Neural cell (in vitro differentiated cells): ENCODE measurements around the gene MMP7. TPM values are rescaled to one million over a fixed set of nuclear protein-coding genes. Genes with fewer than 3 reads are reported as not detected.

Source experiments
- H2AFZ ChIP-seq: fragments of 200-600, 300-800 bp; sonication (generic), shearing (Covaris generic); 2 replicates; pipeline ENCODE4 v1.6.0; 2014; ENCODE audit warnings: low read depth, mild to moderate bottlenecking, antibody characterized with exemption, low read length, moderate library complexity
- H3F3A ChIP-seq: fragments of 200-600 bp; shearing (Covaris generic); 2 replicates; pipeline ENCODE4 v1.6.1; 2016; ENCODE audit warnings: mild to moderate bottlenecking, moderate library complexity, mixed read lengths, antibody characterized with exemption, low read length; ENCODE audit not compliant: insufficient read depth, poor library complexity, severe bottlenecking
- H3K27ac ChIP-seq: fragments of 200-600, 300-800 bp; sonication (generic), shearing (Covaris generic); 2 replicates; pipeline ENCODE4 v1.5.1; 2014; ENCODE audit warnings: mild to moderate bottlenecking, low read length, moderate library complexity
- H3K27me3 ChIP-seq: fragments of 300-800, 200-600 bp; sonication (generic), shearing (Covaris generic); 2 replicates; pipeline ENCODE4 v1.6.0; 2014; ENCODE audit warnings: mild to moderate bottlenecking, low read depth, low read length, moderate library complexity; ENCODE audit not compliant: insufficient read depth
- H3K36me3 ChIP-seq: fragments of 300-800, 200-600 bp; sonication (generic), shearing (Covaris generic); 2 replicates; pipeline ENCODE4 v1.5.1; 2014; ENCODE audit warnings: mild to moderate bottlenecking, antibody characterized with exemption, low read length, moderate library complexity; ENCODE audit not compliant: insufficient read depth
- H3K4me2 ChIP-seq: fragments of 300-800, 200-600 bp; sonication (generic), shearing (Covaris generic); 2 replicates; pipeline ENCODE4 v1.6.0; 2014; ENCODE audit warnings: mild to moderate bottlenecking, low read length
- H3K4me3 ChIP-seq: fragments of 300-800, 200-600 bp; sonication (generic), shearing (Covaris generic); 2 replicates; pipeline ENCODE4 v1.5.1; 2014; ENCODE audit warnings: mild to moderate bottlenecking, low read length, moderate library complexity
- H3K79me2 ChIP-seq: fragments of 200-600 bp; shearing (Covaris generic); replicated peaks from 2 replicates; pipeline ENCODE4 v1.6.0; 2014; ENCODE audit warnings: mild to moderate bottlenecking, low read length, moderate library complexity; ENCODE audit not compliant: insufficient read depth
- H3K9ac ChIP-seq: fragments of 300-800, 200-600 bp; sonication (generic), shearing (Covaris generic); 2 replicates; pipeline ENCODE4 v1.6.1; 2016; ENCODE audit warnings: mild to moderate bottlenecking, low read length, mixed read lengths
- H3K9me2 ChIP-seq: fragments of 200-600 bp; shearing (Covaris generic); 2 replicates; pipeline ENCODE4 v1.6.1; 2016; ENCODE audit warnings: mild to moderate bottlenecking, low read length, mixed read lengths; ENCODE audit not compliant: insufficient read depth
- H3K9me3 ChIP-seq: fragments of 200-600, 300-800 bp; sonication (generic), shearing (Covaris generic); 2 replicates; pipeline ENCODE4 v1.6.1; 2016; ENCODE audit warnings: mild to moderate bottlenecking, mixed run types, low read length, moderate library complexity, mixed read lengths
- H4K20me1 ChIP-seq: fragments of 200-600 bp; shearing (Covaris generic); 2 replicates; pipeline ENCODE4 v1.6.1; 2016; ENCODE audit warnings: mild to moderate bottlenecking, mixed run types; ENCODE audit not compliant: insufficient read depth
- CTCF ChIP-seq: fragments of 450-650 bp; IDR thresholded peaks from 2 replicates; pipeline ENCODE4 v1.5.1; 2014; ENCODE audit warnings: antibody characterized with exemption, mild to moderate bottlenecking, moderate library complexity; ENCODE audit not compliant: poor library complexity, severe bottlenecking
- EP300 ChIP-seq: fragments of 450-650 bp; conservative IDR thresholded peaks from 2 replicates; pipeline ENCODE4 v1.6.1; 2014; ENCODE audit warnings: antibody characterized with exemption, mild to moderate bottlenecking, moderate library complexity; ENCODE audit not compliant: poor library complexity, severe bottlenecking
- EZH2 ChIP-seq: fragments of 200-600, 300-800 bp; shearing (Covaris generic), sonication (generic); IDR thresholded peaks from 2 replicates; pipeline ENCODE4 v1.6.1; 2014; ENCODE audit warnings: antibody characterized with exemption, low read length, borderline replicate concordance, mild to moderate bottlenecking; ENCODE audit not compliant: insufficient read depth, poor library complexity, severe bottlenecking
- MXI1 ChIP-seq: fragments of 450-650 bp; conservative IDR thresholded peaks from 2 replicates; pipeline ENCODE4 v1.6.1; 2014; ENCODE audit warnings: antibody characterized with exemption, mild to moderate bottlenecking; ENCODE audit not compliant: poor library complexity, severe bottlenecking
- POLR2AphosphoS5 ChIP-seq: IDR thresholded peaks from 2 replicates; pipeline ENCODE4 v1.6.1; 2012
- RAD21 ChIP-seq: fragments of 450-650 bp; conservative IDR thresholded peaks from 2 replicates; pipeline ENCODE4 v1.6.1; 2014; ENCODE audit warnings: antibody characterized with exemption, mild to moderate bottlenecking, moderate library complexity
- REST ChIP-seq: IDR thresholded peaks from 2 replicates; pipeline ENCODE4 v1.6.1; 2012; ENCODE audit warnings: borderline replicate concordance
- SMC3 ChIP-seq: fragments of 450-650 bp; conservative IDR thresholded peaks from 2 replicates; pipeline ENCODE4 v1.6.1; 2014; ENCODE audit warnings: antibody characterized with exemption, mild to moderate bottlenecking, moderate library complexity; ENCODE audit not compliant: poor library complexity
- TAF1 ChIP-seq: IDR thresholded peaks from 2 replicates; pipeline ENCODE4 v1.6.1; 2012; ENCODE audit warnings: low read depth
- polyA plus RNA-seq: library from polyadenylated mRNA; depleted of rRNA; stranded (reverse); fragments of >200 nt; gene quantifications from 2 replicates; pipeline ENCODE4 v1.2.3, GENCODE V29; 2014

MMP7 gene
- polyA plus RNA-seq, 1 donor from 2014 or later = not detected

GRCh38 chr11:102527041-102527440 is 3.5 kb downstream of the MMP7 start:
- Histone ChIP-seq H3K79me2 (no peaks in the 10 kb centered on the region), H3K4me3 (no peak overlapping the region), H3K9ac (no peak overlapping the region), H3K27ac (no peak overlapping the region), H3K9me2 (no peaks in the 10 kb centered on the region), H3K36me3 (no peaks in the 10 kb centered on the region), H3K9me3 (no peaks in the 10 kb centered on the region), H4K20me1 (no peaks in the 10 kb centered on the region), H3F3A (no peaks in the 10 kb centered on the region), H3K27me3 (no peaks in the 10 kb centered on the region), H3K4me2 (no peak overlapping the region), H2AFZ (no peak overlapping the region)
- TF ChIP-seq RAD21 (no peak), REST (no peak), EZH2 (no peak)

DNA sequence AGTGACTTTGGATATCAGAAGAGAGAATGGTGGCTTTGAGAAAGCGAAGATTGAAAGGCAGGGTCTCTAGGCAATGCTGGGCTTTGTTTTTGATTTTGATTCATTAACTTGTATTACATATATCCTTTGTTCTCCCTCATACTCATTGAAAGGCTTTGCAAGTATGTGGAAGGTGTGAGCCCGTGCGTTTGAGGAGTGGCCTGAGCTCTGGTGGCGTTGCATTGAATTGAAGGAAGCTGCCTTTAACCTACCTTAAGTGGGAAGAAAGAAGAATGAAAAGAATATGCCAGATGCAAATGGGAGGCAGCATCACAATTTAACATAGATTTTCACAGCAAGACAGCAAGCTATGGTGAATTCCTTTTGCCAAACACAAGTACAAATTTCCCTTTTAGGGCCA is 6.7 kb downstream of the MMP7 start:
- no peaks in the 10 kb centered on the region for H3F3A ChIP-seq
- H3K9ac ChIP-seq = no peak overlapping the region
- peak overlapping the region; percentile 7 for H2AFZ ChIP-seq
- no peak overlapping the region for H3K4me3 ChIP-seq
- TF ChIP-seq EP300 = no peak
- TF ChIP-seq POLR2AphosphoS5 = no peak
- no peak for TF ChIP-seq MXI1
- TF ChIP-seq REST = no peak
- TF ChIP-seq EZH2 = no peak
- no peak for TF ChIP-seq SMC3
- TF ChIP-seq TAF1 = no peak
- no peak for TF ChIP-seq RAD21
- no peak for TF ChIP-seq CTCF
- no peak overlapping the region for H3K27ac ChIP-seq
- H3K4me2 ChIP-seq = no peak overlapping the region
- no peaks in the 10 kb centered on the region for H3K27me3 ChIP-seq
- no peaks in the 10 kb centered on the region for H3K36me3 ChIP-seq
- H3K79me2 ChIP-seq = no peaks in the 10 kb centered on the region
- H4K20me1 ChIP-seq = no peaks in the 10 kb centered on the region
- no peaks in the 10 kb centered on the region for H3K9me3 ChIP-seq
- no peaks in the 10 kb centered on the region for H3K9me2 ChIP-seq
